Sigmoid colon (tissue), 4 donors: ENCODE data around the gene RHBG.

Source experiments
- CTCF ChIP-seq, 4 experiments: fragments of 450-650 bp in 3 of 4; fragments of 200-600 bp in 1 of 4; IDR thresholded peaks; one replicate each; pipeline ENCODE4 v1.5.1; 2016 to 2019; ENCODE audit warnings: antibody characterized with exemption in 4 of 4, mild to moderate bottlenecking in 3 of 4, moderate library complexity in 2 of 4
- EP300 ChIP-seq, 4 donors: sonication (generic); formaldehyde crosslinking; IDR thresholded peaks; one replicate each; pipeline ENCODE4 v1.6.1; 2017; ENCODE audit warnings: antibody characterized with exemption in 4 of 4
- POLR2A ChIP-seq, 2 donors: fragments of 450-650 bp; IDR thresholded peaks; one replicate each; pipeline ENCODE4 v1.6.1; 2016; ENCODE audit warnings: antibody characterized with exemption in 2 of 2, mild to moderate bottlenecking in 2 of 2, moderate library complexity in 2 of 2
- POLR2AphosphoS5 ChIP-seq, 4 donors: sonication (generic); formaldehyde crosslinking; IDR thresholded peaks; one replicate each; pipeline ENCODE4 v1.6.1; 2017; ENCODE audit warnings: antibody characterized with exemption in 4 of 4

GRCh38 chr1:156360534-156360933 is 8.5 kb upstream of the RHBG start:
- TF ChIP-seq CTCF (IDR thresholded peaks at IDR 0.05) (no peak), POLR2A (IDR thresholded peaks at IDR 0.05) (no peak), POLR2AphosphoS5 (IDR thresholded peaks at IDR 0.05) (no peak), EP300 (IDR thresholded peaks at IDR 0.05) (no peak)
